Erythroblast (primary cell): ENCODE data around the gene ZFYVE1.

ENCODE experiments used
- GATA1 ChIP-seq: IDR thresholded peaks from 2 replicates; pipeline ENCODE4 v1.6.1; 2011; ENCODE audit warnings: low read depth, mild to moderate bottlenecking, control low read depth, low read length, moderate library complexity
- POLR2A ChIP-seq: IDR thresholded peaks from 2 replicates; pipeline ENCODE4 v1.6.1; 2011; ENCODE audit warnings: mild to moderate bottlenecking, low read length

DNA sequence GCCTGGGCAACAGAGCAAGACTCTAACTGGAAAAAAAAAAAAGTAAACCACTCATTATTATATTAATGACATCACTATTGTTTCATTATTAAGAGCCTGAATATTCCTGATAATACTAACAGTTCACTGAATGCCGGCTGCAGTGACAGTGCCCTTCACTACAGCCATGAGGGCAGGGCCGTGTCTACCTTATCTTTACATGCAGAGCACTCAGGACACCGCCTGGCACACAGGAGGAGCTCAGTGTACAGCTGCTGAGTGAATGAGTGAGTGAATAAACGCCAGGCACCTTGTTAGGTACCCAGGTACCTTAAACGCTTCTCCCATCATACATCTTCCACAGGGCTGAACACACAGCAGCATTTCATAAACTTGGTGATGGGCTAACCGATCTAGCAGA, 23.2 kb downstream of the ZFYVE1 start:
- TF ChIP-seq POLR2A: no peak
- TF ChIP-seq GATA1: no peak
